Cardiac fibroblast (primary cell): ENCODE measurements around the gene DOHH.
A peak's percentile ranks its signal among the peaks of the same experiment; 100 is the strongest.

Experiments
- DNase-seq, 2 donors: peaks; one replicate each; pipeline versions ENCODE4 v3.0.0 to v3.0.0-alpha.2; 2010; ENCODE audit warnings: low read depth in 2 of 2
- H3K4me3 ChIP-seq, 2 donors: replicated peaks in 1 of 2; 1 replicate in 1 of 2; 2 replicates in 1 of 2; pipeline ENCODE4 v1.5.1; 2011; ENCODE audit warnings: low read depth in 2 of 2, low read length in 2 of 2, mild to moderate bottlenecking in 2 of 2, moderate library complexity in 1 of 2
- CTCF ChIP-seq: IDR thresholded peaks from one replicate; pipeline ENCODE4 v1.5.1; 2011; ENCODE audit warnings: low read depth, mild to moderate bottlenecking, low read length, inconsistent platforms

Gene DOHH

GRCh38 chr19:3443840-3444694 lies 56.4 kb downstream of the DOHH start:
- no peak overlapping the region for H3K4me3 ChIP-seq
- peak; percentile 29 to 61 for DNase-seq
- TF ChIP-seq CTCF = no peak

GRCh38 chr19:3442487-3443071 lies 57.9 kb downstream of the DOHH start:
- no peak for TF ChIP-seq CTCF
- DNase-seq = no peak
- H3K4me3 ChIP-seq = no peak overlapping the region

GRCh38 chr19:3441986-3442329 lies 58.5 kb downstream of the DOHH start:
- TF ChIP-seq CTCF = no peak
- no peak for DNase-seq

GRCh38 chr19:3441089-3441985 lies 59.1 kb downstream of the DOHH start:
- no peak for DNase-seq
- H3K4me3 ChIP-seq = no peak overlapping the region
- no peak for TF ChIP-seq CTCF

More at GRCh38 chr19:3441986-3442329, 58.5 kb downstream of the DOHH start:
- H3K4me3 ChIP-seq = no peak overlapping the region
